SK-N-SH treated with all-trans-retinoic acid at 6 μM for 48 hours (cell line): ENCODE measurements around the gene RASGRP3.

Source experiments
- ARNTL ChIP-seq: fragments of 450-650 bp; formaldehyde crosslinking; IDR thresholded peaks from 2 replicates; pipeline ENCODE4 v1.5.0; 2020; ENCODE audit warnings: low read depth, mild to moderate bottlenecking, moderate library complexity, borderline replicate concordance
- BACH2 ChIP-seq: fragments of 250-450 bp; sonication (Bioruptor Pico); IDR thresholded peaks from 2 replicates; pipeline ENCODE4 v1.9.0; 2021; ENCODE audit warnings: mild to moderate bottlenecking, borderline replicate concordance
- CSRNP3 ChIP-seq: fragments of 250-450 bp; sonication (Bioruptor Pico); IDR thresholded peaks from 2 replicates; pipeline ENCODE4 v1.5.1; 2021; ENCODE audit warnings: mild to moderate bottlenecking, moderate library complexity
- ISL1 ChIP-seq: fragments of 250-450 bp; sonication (Bioruptor Pico); IDR thresholded peaks from 2 replicates; pipeline ENCODE4 v2.1.2; 2022; ENCODE audit warnings: mild to moderate bottlenecking, moderate library complexity
- OSR1 ChIP-seq: fragments of 250-450 bp; sonication (Bioruptor Pico); IDR thresholded peaks from 2 replicates; pipeline ENCODE4 v1.8.0; 2022; ENCODE audit warnings: moderate library complexity, mild to moderate bottlenecking, inconsistent platforms
- PATZ1 ChIP-seq: fragments of 250-450 bp; sonication (Bioruptor Pico); IDR thresholded peaks from 2 replicates; pipeline ENCODE4 v1.8.0; 2020; ENCODE audit warnings: mild to moderate bottlenecking, moderate library complexity, borderline replicate concordance
- RARB ChIP-seq: fragments of 250-450 bp; sonication (Bioruptor Pico); IDR thresholded peaks from 2 replicates; pipeline ENCODE4 v1.8.0; 2021; ENCODE audit warnings: mild to moderate bottlenecking, moderate library complexity
- SNAI2 ChIP-seq: fragments of 250-450 bp; sonication (Bioruptor Pico); IDR thresholded peaks from 2 replicates; pipeline ENCODE4 v1.5.0; 2020; ENCODE audit warnings: mild to moderate bottlenecking, moderate library complexity
- TOX ChIP-seq: fragments of 250-450 bp; sonication (Bioruptor Pico); IDR thresholded peaks from 2 replicates; pipeline ENCODE4 v1.8.0; 2021; ENCODE audit warnings: mild to moderate bottlenecking, moderate library complexity, borderline replicate concordance
- ZFP3 ChIP-seq: fragments of 250-450 bp; sonication (Bioruptor Pico); IDR thresholded peaks from 2 replicates; pipeline ENCODE4 v1.5.0; 2020; ENCODE audit warnings: mild to moderate bottlenecking, moderate library complexity
- ZFP30 ChIP-seq: fragments of 450-650 bp; formaldehyde crosslinking; IDR thresholded peaks from 2 replicates; pipeline ENCODE4 v1.5.0; 2022; ENCODE audit warnings: mild to moderate bottlenecking, moderate library complexity
- ZNF565 ChIP-seq: fragments of 450-650 bp; formaldehyde crosslinking; conservative IDR thresholded peaks from 2 replicates; pipeline ENCODE4 v1.5.0; 2020; ENCODE audit warnings: low read depth, mild to moderate bottlenecking, moderate library complexity
- ZNF70 ChIP-seq: fragments of 450-650 bp; formaldehyde crosslinking; IDR thresholded peaks from 2 replicates; pipeline ENCODE4 v1.5.0; 2020; ENCODE audit warnings: mild to moderate bottlenecking, moderate library complexity

GRCh38 chr2:33541243-33541642 is 64.8 kb downstream of the RASGRP3 start:
- TF ChIP-seq BACH2 (no peak), PATZ1 (CRISPR knock-in tag) (no peak), SNAI2 (CRISPR knock-in tag) (no peak), ARNTL (CRISPR knock-in tag) (no peak), ZNF70 (CRISPR knock-in tag) (no peak), ZFP3 (CRISPR knock-in tag) (no peak), ZNF565 (CRISPR knock-in tag) (no peak), ZFP30 (CRISPR knock-in tag) (no peak), RARB (CRISPR knock-in tag) (no peak), ISL1 (CRISPR knock-in tag) (no peak), CSRNP3 (CRISPR knock-in tag) (no peak), OSR1 (no peak), TOX (CRISPR knock-in tag) (no peak)
